Astrocyte of the cerebellum (primary cell): ENCODE results near the gene TP63.
A peak's percentile ranks its signal among the peaks of the same experiment; 100 is the strongest.

Experiments
- DNase-seq: peaks from one replicate; pipeline ENCODE4 v3.0.0-alpha.2; 2011; ENCODE audit warnings: low read depth
- H3K4me3 ChIP-seq: 2 replicates; pipeline ENCODE4 v1.5.1; 2011; ENCODE audit warnings: mild to moderate bottlenecking, low read depth, low read length, moderate library complexity
- CTCF ChIP-seq: IDR thresholded peaks from 2 replicates; pipeline ENCODE4 v1.5.1; 2012; ENCODE audit warnings: low read length, low read depth, moderate library complexity, mild to moderate bottlenecking; ENCODE audit errors: missing control alignments
- in situ Hi-C: cut with HindIII; loops from 2 replicates; pipeline ENCODE4 v1.10.0; 2017; ENCODE audit warnings: low sequenced_read_pairs

The TP63 gene

DNA sequence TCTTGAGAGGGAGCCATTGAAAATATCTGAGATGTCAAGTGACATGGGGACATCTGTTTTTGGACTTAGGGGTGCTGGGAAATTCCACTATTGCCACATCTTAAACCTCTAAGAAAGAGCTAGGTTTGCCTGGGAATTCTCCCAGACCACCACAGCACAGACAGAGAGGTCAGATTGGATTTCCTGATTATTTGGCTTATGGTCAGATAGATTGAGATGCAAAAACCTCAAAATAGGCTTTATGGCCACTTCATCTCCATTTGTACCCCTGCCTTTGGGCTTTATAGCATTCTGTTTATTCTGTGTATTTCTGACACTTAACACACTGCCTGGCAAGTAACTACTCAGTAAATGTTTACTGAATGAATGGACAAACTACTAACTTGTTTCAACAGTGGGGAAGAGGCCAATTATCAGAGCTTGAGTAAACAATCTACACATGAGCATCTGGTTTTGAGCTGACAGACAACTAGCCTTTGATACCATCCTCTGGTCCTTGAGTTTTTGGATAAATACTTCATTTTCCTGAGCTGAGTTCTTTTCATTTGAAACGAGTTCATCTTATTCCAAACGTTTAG, 81.8 kb downstream of the TP63 start:
- TF ChIP-seq CTCF, result no peak
- H3K4me3 ChIP-seq, result no peak overlapping the region
- no peak for DNase-seq
- in situ Hi-C loops, result no loop called here

- DNase-seq, result peak; percentile 66
- H3K4me3 ChIP-seq, result no peak overlapping the region
- no peak for TF ChIP-seq CTCF
- in situ Hi-C loops, result no loop called here
Measured at GRCh38 chr3:189714991-189715961, 84.1 kb downstream of the TP63 start.

- DNase-seq, result no peak
- in situ Hi-C loops, result no loop called here
- H3K4me3 ChIP-seq, result no peak overlapping the region
- no peak for TF ChIP-seq CTCF
Measured at GRCh38 chr3:189718215-189718614, 87.0 kb downstream of the TP63 start.

DNA sequence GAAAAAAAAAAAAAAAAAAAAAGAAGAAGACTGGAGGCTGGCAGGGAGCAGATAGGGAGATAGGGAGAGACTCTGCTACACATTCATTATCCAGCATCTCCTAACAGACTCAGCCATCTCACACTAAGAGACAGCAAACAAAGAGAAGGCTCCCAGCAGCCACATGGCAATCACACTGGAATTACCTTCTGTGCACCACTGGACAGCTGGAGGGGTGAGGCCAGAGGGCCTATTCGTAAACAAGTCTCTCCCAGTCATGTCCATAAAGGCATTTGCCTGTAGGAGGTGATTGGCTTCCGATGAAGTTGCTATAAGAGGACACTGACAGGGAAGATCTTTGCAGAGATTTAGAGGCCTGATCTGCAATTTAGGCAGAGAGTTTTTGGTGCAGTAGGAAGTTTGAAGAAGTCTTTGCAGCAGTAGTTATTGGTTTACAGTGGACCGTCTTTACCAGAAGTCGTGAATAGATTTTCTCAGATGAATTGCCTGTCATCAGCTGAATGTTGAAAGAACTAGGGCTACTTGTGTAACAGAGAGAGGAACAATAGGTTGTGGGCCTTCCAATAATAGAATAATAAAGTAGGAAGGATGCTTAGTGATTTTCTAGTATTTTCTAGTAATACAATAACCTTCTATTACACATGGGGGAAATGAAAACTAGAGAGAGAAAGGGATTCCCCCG, 89.7 kb downstream of the TP63 start:
- no peak overlapping the region for H3K4me3 ChIP-seq
- no peak for DNase-seq
- in situ Hi-C loops, result no loop called here
- TF ChIP-seq CTCF, result no peak

GRCh38 chr3:189721873-189722665, 90.9 kb downstream of the TP63 start:
- in situ Hi-C loops, result no loop called here
- DNase-seq, result no peak
- TF ChIP-seq CTCF, result no peak
- no peak overlapping the region for H3K4me3 ChIP-seq

DNA sequence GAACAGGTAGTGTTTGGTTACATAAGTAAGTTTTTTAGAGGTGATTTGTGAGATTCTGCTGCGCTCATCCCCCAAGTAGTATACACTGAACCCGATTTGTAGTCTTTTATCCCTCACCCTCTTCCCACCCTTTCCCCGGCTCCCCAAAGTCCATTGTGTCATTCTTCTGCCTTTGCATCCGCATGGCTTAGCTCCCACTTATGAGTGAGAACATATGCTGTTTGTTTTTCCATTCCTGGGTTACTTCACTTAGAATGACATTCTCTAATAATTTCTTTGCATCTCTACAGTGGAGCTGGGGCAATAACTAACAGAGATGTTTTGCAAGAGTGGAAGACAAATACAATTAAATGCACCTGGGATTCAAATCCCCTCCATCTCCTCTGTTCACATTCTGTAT, 93.2 kb downstream of the TP63 start:
- TF ChIP-seq CTCF, result no peak
- in situ Hi-C loops, result no loop called here
- DNase-seq, result no peak
- H3K4me3 ChIP-seq, result no peak overlapping the region
